OCI-LY3 (cell line): Measurements from ENCODE around the gene LINS1.

Experiments used
- CTCF ChIP-seq: fragments of 200-600, 300-600 bp; sonication (generic); IDR thresholded peaks from 2 replicates; pipeline ENCODE4 v1.5.1; 2014; ENCODE audit warnings: antibody characterized with exemption, low read length, low read depth
- EZH2phosphoT487 ChIP-seq: fragments of 200-600 bp; shearing (Covaris generic); IDR thresholded peaks from 2 replicates; pipeline ENCODE4 v1.6.1; 2018; ENCODE audit warnings: antibody characterized with exemption, mixed run types, low read depth

- peak; percentile 63 for TF ChIP-seq CTCF
- no peak for TF ChIP-seq EZH2phosphoT487
These were observed 29.5 kb downstream of the LINS1 start for GRCh38 chr15:100572362-100572983.
